SJCRH30 (cell line): ENCODE results near the gene COL26A1. TPM values are rescaled to one million over a fixed set of nuclear protein-coding genes. Genes with fewer than 3 reads are reported as not detected.

Experiments used
- DNase-seq, 2 experiments: peaks; one replicate each; pipeline ENCODE4 v3.0.0-alpha.2; 2015 to 2020
- H3K27ac ChIP-seq: fragments of 250-450 bp; sonication (Bioruptor Pico); 2 replicates; pipeline ENCODE4 v1.5.1; 2020; ENCODE audit warnings: mild to moderate bottlenecking, moderate library complexity
- H3K27me3 ChIP-seq: fragments of 250-450 bp; sonication (Bioruptor Pico); 2 replicates; pipeline ENCODE4 v1.5.1; 2020; ENCODE audit warnings: mild to moderate bottlenecking, moderate library complexity
- H3K36me3 ChIP-seq: fragments of 250-450 bp; sonication (Bioruptor Pico); 2 replicates; pipeline ENCODE4 v1.5.1; 2020; ENCODE audit warnings: mild to moderate bottlenecking, moderate library complexity
- H3K4me1 ChIP-seq: fragments of 250-450 bp; sonication (Bioruptor Pico); 2 replicates; pipeline ENCODE4 v1.5.1; 2020; ENCODE audit warnings: mild to moderate bottlenecking, moderate library complexity
- H3K4me3 ChIP-seq: fragments of 250-450 bp; sonication (Bioruptor Pico); 2 replicates; pipeline ENCODE4 v1.5.1; 2020; ENCODE audit warnings: mild to moderate bottlenecking, moderate library complexity
- H3K9me3 ChIP-seq: fragments of 250-450 bp; sonication (Bioruptor Pico); replicated peaks from 2 replicates; pipeline ENCODE4 v1.5.1; 2020; ENCODE audit warnings: mild to moderate bottlenecking, moderate library complexity
- total RNA-seq: library from RNA; depleted of rRNA; stranded (reverse); fragments of >200 nt; shearing (Covaris generic); gene quantifications from 2 replicates; pipeline ENCODE4 v1.2.3, GENCODE V29; 2014

COL26A1 gene
- total RNA-seq, 1 experiment from 2014 or later, result 0.10 TPM

GRCh38 chr7:101506531-101506930 lies 143.9 kb downstream of the COL26A1 start:
- Histone ChIP-seq H3K4me1 (no peaks in the 10 kb centered on the region; the same call in 1 of the 2 replicates), H3K27ac (no peak overlapping the region), H3K9me3 (no peaks in the 10 kb centered on the region), H3K4me3 (no peak overlapping the region), H3K27me3 (peaks cover 10% of the 10 kb centered on the region), H3K36me3 (no peaks in the 10 kb centered on the region)
- no peak for DNase-seq

- no peaks in the 10 kb centered on the region for H3K9me3 ChIP-seq
- H3K27me3 ChIP-seq, result peaks cover 10% of the 10 kb centered on the region
- H3K27ac ChIP-seq, result no peak overlapping the region
- H3K4me3 ChIP-seq, result no peak overlapping the region
- DNase-seq, result no peak
- no peaks in the 10 kb centered on the region for H3K36me3 ChIP-seq
- no peaks in the 10 kb centered on the region; the same call in 1 of the 2 replicates for H3K4me1 ChIP-seq
Observed at GRCh38 chr7:101507327-101507726, 144.7 kb downstream of the COL26A1 start.

GRCh38 chr7:101507791-101508252 lies 145.1 kb downstream of the COL26A1 start:
- Histone ChIP-seq H3K27me3 (peaks cover 10% of the 10 kb centered on the region), H3K4me3 (no peak overlapping the region), H3K36me3 (no peaks in the 10 kb centered on the region), H3K9me3 (no peaks in the 10 kb centered on the region), H3K27ac (no peak overlapping the region), H3K4me1 (no peaks in the 10 kb centered on the region; the same call in 1 of the 2 replicates)
- peak; percentile 77 to 93 for DNase-seq

GRCh38 chr7:101510297-101510696 lies 147.6 kb downstream of the COL26A1 start:
- Histone ChIP-seq H3K4me3 (no peak overlapping the region), H3K9me3 (no peaks in the 10 kb centered on the region), H3K36me3 (no peaks in the 10 kb centered on the region), H3K27me3 (peaks cover 13% of the 10 kb centered on the region), H3K4me1 (peaks cover 9% of the 10 kb centered on the region), H3K27ac (no peak overlapping the region)
- no peak for DNase-seq

GRCh38 chr7:101511965-101512364 lies 149.3 kb downstream of the COL26A1 start:
- no peak overlapping the region for H3K27ac ChIP-seq
- no peak for DNase-seq
- H3K9me3 ChIP-seq, result no peaks in the 10 kb centered on the region
- H3K4me1 ChIP-seq, result peaks cover 9% of the 10 kb centered on the region
- H3K36me3 ChIP-seq, result no peaks in the 10 kb centered on the region
- peaks cover 13% of the 10 kb centered on the region for H3K27me3 ChIP-seq
- H3K4me3 ChIP-seq, result no peak overlapping the region

- Histone ChIP-seq H3K27me3 (peaks cover 8% of the 10 kb centered on the region; the same call in 1 of the 2 replicates), H3K36me3 (no peaks in the 10 kb centered on the region), H3K4me1 (peaks cover 16% of the 10 kb centered on the region), H3K9me3 (no peaks in the 10 kb centered on the region), H3K4me3 (no peak overlapping the region), H3K27ac (no peak overlapping the region)
- no peak for DNase-seq
Observed at GRCh38 chr7:101516851-101517250, 154.2 kb downstream of the COL26A1 start.

GRCh38 chr7:101517304-101517703 lies 154.6 kb downstream of the COL26A1 start:
- Histone ChIP-seq H3K4me3 (no peak overlapping the region), H3K4me1 (peaks cover 16% of the 10 kb centered on the region), H3K9me3 (no peaks in the 10 kb centered on the region), H3K27ac (no peak overlapping the region), H3K27me3 (peaks cover 8% of the 10 kb centered on the region; the same call in 1 of the 2 replicates), H3K36me3 (no peaks in the 10 kb centered on the region)
- DNase-seq, result no peak

- Histone ChIP-seq H3K36me3 (no peaks in the 10 kb centered on the region), H3K4me1 (peaks cover 16% of the 10 kb centered on the region), H3K9me3 (no peaks in the 10 kb centered on the region), H3K27ac (no peak overlapping the region), H3K27me3 (peaks cover 8% of the 10 kb centered on the region; the same call in 1 of the 2 replicates), H3K4me3 (no peak overlapping the region)
- DNase-seq, result no peak
Observed at GRCh38 chr7:101518336-101518735, 155.7 kb downstream of the COL26A1 start.

GRCh38 chr7:101519324-101520023 lies 156.8 kb downstream of the COL26A1 start:
- Histone ChIP-seq H3K4me1 (peaks cover 8% of the 10 kb centered on the region), H3K4me3 (no peak overlapping the region), H3K36me3 (no peaks in the 10 kb centered on the region), H3K27ac (no peak overlapping the region), H3K9me3 (no peaks in the 10 kb centered on the region), H3K27me3 (peaks cover 5% of the 10 kb centered on the region; the same call in 1 of the 2 replicates)
- peak in 1 of 2 experiments; percentile 45 for DNase-seq

GRCh38 chr7:101521430-101521925 lies 158.8 kb downstream of the COL26A1 start:
- H3K27ac ChIP-seq, result no peak overlapping the region
- no peaks in the 10 kb centered on the region for H3K27me3 ChIP-seq
- H3K4me3 ChIP-seq, result no peak overlapping the region
- no peaks in the 10 kb centered on the region for H3K9me3 ChIP-seq
- no peaks in the 10 kb centered on the region for H3K36me3 ChIP-seq
- peaks cover 7% of the 10 kb centered on the region for H3K4me1 ChIP-seq
- DNase-seq, result no peak

- no peak for DNase-seq
- Histone ChIP-seq H3K36me3 (no peaks in the 10 kb centered on the region), H3K27me3 (no peaks in the 10 kb centered on the region), H3K4me3 (no peak overlapping the region), H3K27ac (no peak overlapping the region), H3K9me3 (no peaks in the 10 kb centered on the region), H3K4me1 (peaks cover 7% of the 10 kb centered on the region)
Observed at GRCh38 chr7:101522021-101522420, 159.3 kb downstream of the COL26A1 start.

GRCh38 chr7:101527844-101528667 lies 165.4 kb downstream of the COL26A1 start:
- H3K27me3 ChIP-seq, result no peaks in the 10 kb centered on the region
- DNase-seq, result no peak
- H3K4me1 ChIP-seq, result no peaks in the 10 kb centered on the region
- no peak overlapping the region for H3K27ac ChIP-seq
- H3K36me3 ChIP-seq, result no peaks in the 10 kb centered on the region
- no peaks in the 10 kb centered on the region for H3K9me3 ChIP-seq
- no peak overlapping the region for H3K4me3 ChIP-seq

- no peaks in the 10 kb centered on the region for H3K27me3 ChIP-seq
- no peak for DNase-seq
- no peaks in the 10 kb centered on the region for H3K4me1 ChIP-seq
- no peaks in the 10 kb centered on the region for H3K9me3 ChIP-seq
- H3K36me3 ChIP-seq, result no peaks in the 10 kb centered on the region
- H3K27ac ChIP-seq, result no peak overlapping the region
- H3K4me3 ChIP-seq, result no peak overlapping the region
Observed at GRCh38 chr7:101529560-101529959, 166.9 kb downstream of the COL26A1 start.

GRCh38 chr7:101531726-101532357 lies 169.2 kb downstream of the COL26A1 start:
- Histone ChIP-seq H3K27me3 (no peaks in the 10 kb centered on the region), H3K9me3 (no peaks in the 10 kb centered on the region), H3K27ac (no peak overlapping the region), H3K36me3 (no peaks in the 10 kb centered on the region), H3K4me3 (no peak overlapping the region), H3K4me1 (peaks cover 12% of the 10 kb centered on the region)
- no peak for DNase-seq
